H1 (cell line): Measurements from ENCODE around the gene RIBC1. TPM values are rescaled to one million over a fixed set of nuclear protein-coding genes. Genes with fewer than 3 reads are reported as not detected.

Experiments
- CTCF ChIA-PET: fragments of 300-600 bp; sonication (Branson Sonifier 250); formaldehyde crosslinking; loops from one replicate; lab custom pipeline; 2021; ENCODE audit not compliant: partially characterized antibody; lab: Charles Lee
- POLR2A ChIA-PET: fragments of 300-600 bp; sonication (Branson Sonifier 250); formaldehyde crosslinking; loops from one replicate; lab custom pipeline; 2021; ENCODE audit warnings: inconsistent platforms; ENCODE audit not compliant: partially characterized antibody; lab: Charles Lee
- DNase-seq, 2 experiments: peaks; one replicate each; pipeline versions ENCODE4 v3.0.0 to v3.0.0-alpha.2; 2010 to 2022; ENCODE audit warnings: low spot score in 2 of 2, low read depth in 1 of 2, mixed read lengths in 1 of 2
- FAIRE-seq: peaks from 2 replicates; lab custom pipeline; 2011; peaks lifted over from hg19 to GRCh38; lab: Jason Lieb, UNC
- H2AFZ ChIP-seq: 2 replicates; pipeline ENCODE4 v1.8.1; 2012; ENCODE audit warnings: low read length, inconsistent platforms
- H2AK5ac ChIP-seq: 2 replicates; pipeline ENCODE4 v1.6.1; 2013; ENCODE audit warnings: low read depth, low read length
- H2BK120ac ChIP-seq: replicated peaks from 2 replicates; pipeline ENCODE3; 2013; ENCODE audit warnings: low read depth, low read length, inconsistent platforms
- H2BK12ac ChIP-seq: 2 replicates; pipeline ENCODE4 v1.6.1; 2013; ENCODE audit warnings: low read depth, low read length
- H2BK15ac ChIP-seq: 2 replicates; pipeline ENCODE4 v1.6.1; 2013; ENCODE audit warnings: low read length
- H2BK20ac ChIP-seq: 2 replicates; pipeline ENCODE4 v1.6.1; 2013; ENCODE audit warnings: low read length
- H2BK5ac ChIP-seq: 2 replicates; pipeline ENCODE4 v1.6.1; 2013; ENCODE audit warnings: low read depth, low read length
- H3K14ac ChIP-seq: 2 replicates; pipeline ENCODE4 v1.6.1; 2013; ENCODE audit warnings: inconsistent platforms; ENCODE audit not compliant: insufficient read length
- H3K18ac ChIP-seq: 2 replicates; pipeline ENCODE4 v1.6.1; 2013; ENCODE audit warnings: low read length; ENCODE audit errors: extremely low read depth
- H3K23ac ChIP-seq: 2 replicates; pipeline ENCODE4 v1.6.1; 2013; ENCODE audit warnings: inconsistent platforms; ENCODE audit not compliant: insufficient read length
- H3K23me2 ChIP-seq: 2 replicates; pipeline ENCODE4 v1.6.1; 2013; ENCODE audit warnings: low read depth, low read length
- H3K27ac ChIP-seq: 2 replicates; pipeline ENCODE4 v1.6.1; 2011; ENCODE audit warnings: low read depth, low read length, inconsistent platforms
- H3K27me3 ChIP-seq, 4 experiments: replicated peaks in 1 of 4; 1 replicate in 1 of 4; 2 replicates in 3 of 4; pipeline versions ENCODE4 v1.6.1 to v1.8.1; 2011 to 2013; ENCODE audit warnings: low read length in 3 of 4, mild to moderate bottlenecking in 3 of 4, inconsistent platforms in 2 of 4, mixed read lengths in 2 of 4, moderate library complexity in 1 of 4; ENCODE audit not compliant: control insufficient read depth in 3 of 4, insufficient read depth in 3 of 4; ENCODE audit errors: extremely low read depth in 1 of 4
- H3K36me3 ChIP-seq, 4 experiments: 2 replicates each; pipeline versions ENCODE4 v1.6.1 to v1.8.1; 2011 to 2013; ENCODE audit warnings: mild to moderate bottlenecking in 4 of 4, low read length in 3 of 4, moderate library complexity in 2 of 4, control low read depth in 1 of 4, inconsistent platforms in 1 of 4; ENCODE audit not compliant: insufficient read depth in 4 of 4, control insufficient read depth in 2 of 4
- H3K4ac ChIP-seq: replicated peaks from 2 replicates; pipeline ENCODE3; 2013; ENCODE audit warnings: low read length, low read depth, mixed read lengths, inconsistent platforms; ENCODE audit not compliant: insufficient read length
- H3K4me1 ChIP-seq, 4 experiments: replicated peaks in 1 of 4; 1 replicate in 1 of 4; 2 replicates in 3 of 4; pipeline versions ENCODE4 v1.6.1 to v1.8.1; 2011 to 2013; ENCODE audit warnings: low read length in 3 of 4, inconsistent platforms in 2 of 4, mixed read lengths in 1 of 4; ENCODE audit not compliant: insufficient read depth in 4 of 4, control insufficient read depth in 3 of 4
- H3K4me2 ChIP-seq, 2 experiments: 2 replicates each; pipeline versions ENCODE4 v1.6.1 to v1.8.1; 2011 to 2013; ENCODE audit warnings: low read depth in 2 of 2, low read length in 2 of 2, control low read depth in 1 of 2, inconsistent platforms in 1 of 2, mild to moderate bottlenecking in 1 of 2; ENCODE audit not compliant: insufficient read depth in 1 of 2
- H3K4me3 ChIP-seq, 4 experiments: fragments of 200-600, 300-600 bp in 1 of 4; sonication (generic), shearing (Covaris generic), sonication (Bioruptor Twin) in 1 of 4; 2 replicates each; pipeline versions ENCODE4 v1.5.1 to v1.8.1; 2011 to 2016; ENCODE audit warnings: low read length in 4 of 4, low read depth in 3 of 4, control low read depth in 2 of 4, inconsistent platforms in 2 of 4, mild to moderate bottlenecking in 2 of 4, mixed read lengths in 1 of 4, moderate library complexity in 1 of 4; ENCODE audit not compliant: insufficient read depth in 2 of 4; ENCODE audit errors: extremely low read depth in 1 of 4
- H3K56ac ChIP-seq: replicated peaks from 2 replicates; pipeline ENCODE3; 2013; ENCODE audit warnings: low read depth, mild to moderate bottlenecking, mixed read lengths, low read length, inconsistent platforms; ENCODE audit not compliant: insufficient read length
- H3K79me1 ChIP-seq: 2 replicates; pipeline ENCODE4 v1.6.1; 2013; ENCODE audit warnings: low read depth, low read length, control low read depth
- H3K79me2 ChIP-seq, 2 experiments: 2 replicates each; pipeline versions ENCODE4 v1.6.1 to v1.8.1; 2012 to 2013; ENCODE audit warnings: low read length in 2 of 2, mild to moderate bottlenecking in 2 of 2, inconsistent platforms in 1 of 2; ENCODE audit not compliant: insufficient read depth in 2 of 2, control insufficient read depth in 1 of 2
- H3K9ac ChIP-seq, 4 experiments: replicated peaks in 1 of 4; 1 replicate in 1 of 4; 2 replicates in 3 of 4; pipeline versions ENCODE4 v1.6.1 to v1.8.1; 2011 to 2013; ENCODE audit warnings: low read depth in 3 of 4, low read length in 3 of 4, control low read depth in 2 of 4, mild to moderate bottlenecking in 2 of 4, moderate library complexity in 2 of 4, inconsistent platforms in 1 of 4; ENCODE audit errors: extremely low read depth in 1 of 4
- H3K9me3 ChIP-seq, 2 experiments: 2 replicates each; pipeline versions ENCODE4 v1.6.1 to v1.8.1; 2012 to 2013; ENCODE audit warnings: mild to moderate bottlenecking in 2 of 2, moderate library complexity in 2 of 2, control low read depth in 1 of 2, inconsistent platforms in 1 of 2, low read depth in 1 of 2, low read length in 1 of 2, mixed read lengths in 1 of 2; ENCODE audit not compliant: insufficient read depth in 2 of 2
- H4K20me1 ChIP-seq, 2 experiments: replicated peaks in 1 of 2; 2 replicates each; pipeline versions ENCODE3 to v1.8.1; 2011 to 2013; ENCODE audit warnings: inconsistent platforms in 2 of 2, low read length in 2 of 2, mild to moderate bottlenecking in 1 of 2; ENCODE audit not compliant: insufficient read depth in 2 of 2, control insufficient read depth in 1 of 2
- H4K5ac ChIP-seq: 2 replicates; pipeline ENCODE4 v1.6.1; 2013; ENCODE audit warnings: low read length, low read depth, mixed read lengths, inconsistent platforms; ENCODE audit not compliant: insufficient read length
- H4K8ac ChIP-seq: 2 replicates; pipeline ENCODE4 v1.8.0; 2013; ENCODE audit warnings: mild to moderate bottlenecking, moderate library complexity, low read length, inconsistent platforms; ENCODE audit not compliant: insufficient read depth; ENCODE audit errors: extremely low read depth
- H4K91ac ChIP-seq: replicated peaks from 2 replicates; pipeline ENCODE3; 2013; ENCODE audit warnings: low read length, mixed read lengths, inconsistent platforms; ENCODE audit not compliant: insufficient read length
- CBX5 ChIP-seq: fragments of 300-800, 300-1000 bp; sonication (generic); IDR thresholded peaks from 2 replicates; pipeline ENCODE4 v1.7.1; 2016; ENCODE audit warnings: antibody characterized with exemption, low read length, low read depth
- CBX8 ChIP-seq: fragments of 300-800, 300-1000 bp; sonication (generic); IDR thresholded peaks from 2 replicates; pipeline ENCODE4 v1.7.1; 2016; ENCODE audit warnings: low read depth, low read length, borderline replicate concordance
- EP300 ChIP-seq, 2 experiments: IDR thresholded peaks; 1 replicate in 1 of 2; 2 replicates in 1 of 2; pipeline ENCODE4 v1.6.1; 2011 to 2012; ENCODE audit warnings: low read depth in 2 of 2, low read length in 2 of 2, mild to moderate bottlenecking in 2 of 2, borderline replicate concordance in 1 of 2, inconsistent platforms in 1 of 2, moderate library complexity in 1 of 2
- GTF2F1 ChIP-seq: IDR thresholded peaks from 2 replicates; pipeline ENCODE4 v1.6.1; 2012; ENCODE audit warnings: low read depth, low read length, improper control_type of control experiment, borderline replicate concordance
- NRF1 ChIP-seq: IDR thresholded peaks from 2 replicates; pipeline ENCODE4 v1.6.1; 2011; ENCODE audit warnings: mild to moderate bottlenecking, low read depth, low read length, improper control_type of control experiment
- RBBP5 ChIP-seq: IDR thresholded peaks from 2 replicates; pipeline ENCODE4 v1.7.1; 2012; ENCODE audit warnings: low read depth, mild to moderate bottlenecking, inconsistent platforms, low read length, moderate library complexity, borderline replicate concordance
- SAP30 ChIP-seq: fragments of 300-600 bp; sonication (generic); IDR thresholded peaks from 2 replicates; pipeline ENCODE4 v1.7.1; 2012; ENCODE audit warnings: low read length, moderate library complexity, mild to moderate bottlenecking, inconsistent platforms; ENCODE audit not compliant: insufficient read depth, insufficient replicate concordance
- SRF ChIP-seq: IDR thresholded peaks from 2 replicates; pipeline ENCODE4 v1.6.1; 2011; ENCODE audit warnings: mild to moderate bottlenecking, low read depth, low read length, moderate library complexity
- WGBS, 2 experiments: shearing (Covaris generic) in 1 of 2; methylation state at CpG; one replicate each; pipeline versions ENCODE4 v1.1.6 to v1.1.7; 2013 to 2015; ENCODE audit warnings: low lambda C conversion rate in 2 of 2, mixed read lengths in 2 of 2, inconsistent platforms in 1 of 2, low coverage in 1 of 2, missing lambda C conversion rate in 1 of 2; ENCODE audit not compliant: insufficient replicate concordance in 2 of 2, insufficient coverage in 1 of 2, insufficient read length in 1 of 2; ENCODE audit errors: extremely low coverage in 1 of 2, missing lambda C conversion rate in 1 of 2; 5-methylcytosine and 5-hydroxymethylcytosine counted together
- polyA plus RNA-seq, 7 experiments: library from polyadenylated mRNA; depleted of rRNA in 3 of 7; stranded (reverse) in 5 of 7; unstranded in 2 of 7; fragments of >200 nt in 5 of 7; fragments of 200-250 nt in 2 of 7; gene quantifications; 1 replicate in 5 of 7; 2 replicates in 1 of 7; 4 replicates in 1 of 7; pipeline versions ENCODE4 v1.2.1 to v1.2.3, GENCODE V29; 2011 to 2013; ENCODE audit warnings: missing spikeins in 2 of 7, mixed read lengths in 2 of 7
- total RNA-seq: library from RNA; stranded (reverse); fragmentation: NEBNext Ultra II Directional; extraction: Animal tissue kit (Norgen Biotek cat#: 25700); gene quantifications from 2 replicates; pipeline ENCODE4 v1.2.1, GENCODE V29; 2021
- TF ChIP-seq, protein P1 (sequence below): IDR thresholded peaks from 2 replicates; pipeline ENCODE4 v1.6.1; 2011; ENCODE audit warnings: low read length, improper control_type of control experiment

Gene RIBC1
- total and polyA plus RNA-seq, 2 of the 8 experiments (the other 6 are each of a cell fraction or from before 2014, with no cell fraction given): 0.41 to 0.97 TPM

DNA sequence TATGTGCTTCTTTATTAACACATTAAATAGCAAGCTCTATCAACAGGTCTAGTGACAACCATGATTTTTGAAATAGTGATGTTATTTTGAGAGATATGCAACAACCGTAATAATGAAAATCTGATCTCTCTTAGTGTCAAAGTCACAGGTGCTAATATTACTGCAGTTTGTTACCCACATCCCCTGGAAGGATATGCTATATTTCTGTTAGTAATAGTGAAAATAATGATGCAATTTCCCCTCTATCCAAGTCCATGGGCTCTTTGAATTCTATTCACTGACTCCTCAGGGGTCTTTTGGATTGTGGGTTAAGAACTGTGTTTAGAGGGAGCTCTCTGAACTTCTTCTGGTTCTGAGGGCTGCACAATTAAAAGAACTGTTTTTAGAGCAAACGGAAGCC lies 14.5 kb downstream of the RIBC1 start:
- H3K27ac ChIP-seq: no peak overlapping the region
- no peak overlapping the region for H2BK20ac ChIP-seq
- H2AK5ac ChIP-seq: no peak overlapping the region
- 78% methylated on average over 2 of the region's 2 CpGs; no CpG with 5 or more reads in 1 of the 2 experiments for WGBS, 2 experiments
- no peak for DNase-seq
- no peak overlapping the region for H3K9ac ChIP-seq
- H2BK5ac ChIP-seq: no peak overlapping the region
- H3K56ac ChIP-seq: no peak overlapping the region
- no peak for FAIRE-seq
- no peak overlapping the region for H3K14ac ChIP-seq
- no peak overlapping the region for H3K18ac ChIP-seq
- no peaks in the 10 kb centered on the region for H3K9me3 ChIP-seq
- H2BK15ac ChIP-seq: no peak overlapping the region
- no peak overlapping the region for H2BK12ac ChIP-seq
- ChIA-PET POLR2A (interaction anchor here (5.8 kb wide), 1 partner anchor 14 kb away, joined by 33 read pairs; the partner anchor contains the start of genes RIBC1 and SMC1A), CTCF (interaction anchor here (0.7 to 2.9 kb wide), 9 partner anchors 8 to 123 kb away, joined by 3 to 16 read pairs (median 4); no protein-coding TSS in a partner anchor)
- no peaks in the 10 kb centered on the region for H3K36me3 ChIP-seq
- H3K4ac ChIP-seq: no peak overlapping the region
- H3K4me1 ChIP-seq: peaks cover 0 to 7% (median 1%) of the 10 kb centered on the region in 4 experiments; a peak in 3 of 7 replicates
- H3K23me2 ChIP-seq: peaks cover 11% of the 10 kb centered on the region; the same call in 1 of the 2 replicates
- H3K79me1 ChIP-seq: no peaks in the 10 kb centered on the region
- no peak overlapping the region for H3K23ac ChIP-seq
- H4K8ac ChIP-seq: no peak overlapping the region
- no peaks in the 10 kb centered on the region for H3K79me2 ChIP-seq
- H3K4me3 ChIP-seq: no peak overlapping the region
- H3K4me2 ChIP-seq: no peak overlapping the region
- peaks cover 0 to 12% (median 7%) of the 10 kb centered on the region in 4 experiments; a peak in 5 of 7 replicates for H3K27me3 ChIP-seq
- H4K5ac ChIP-seq: no peak overlapping the region
- no peak overlapping the region for H2BK120ac ChIP-seq
- no peaks in the 10 kb centered on the region for H4K20me1 ChIP-seq
- no peak overlapping the region for H2AFZ ChIP-seq
- no peak overlapping the region for H4K91ac ChIP-seq
- TF ChIP-seq GTF2F1 (no peak), CBX8 (no peak), SAP30 (no peak), RBBP5 (no peak), NRF1 (no peak), CBX5 (no peak), EP300 (IDR thresholded peaks at IDR 0.05; ENCODE audit: borderline replicate concordance in 1 of 2, low read depth in 2 of 2, low read length in 2 of 2) (no peak), SRF (no peak)
- TF ChIP-seq, protein P1, sequence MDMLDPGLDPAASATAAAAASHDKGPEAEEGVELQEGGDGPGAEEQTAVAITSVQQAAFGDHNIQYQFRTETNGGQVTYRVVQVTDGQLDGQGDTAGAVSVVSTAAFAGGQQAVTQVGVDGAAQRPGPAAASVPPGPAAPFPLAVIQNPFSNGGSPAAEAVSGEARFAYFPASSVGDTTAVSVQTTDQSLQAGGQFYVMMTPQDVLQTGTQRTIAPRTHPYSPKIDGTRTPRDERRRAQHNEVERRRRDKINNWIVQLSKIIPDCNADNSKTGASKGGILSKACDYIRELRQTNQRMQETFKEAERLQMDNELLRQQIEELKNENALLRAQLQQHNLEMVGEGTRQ: no peak
